ENCODE results near the gene GALR3.

GALR3 gene

DNA sequence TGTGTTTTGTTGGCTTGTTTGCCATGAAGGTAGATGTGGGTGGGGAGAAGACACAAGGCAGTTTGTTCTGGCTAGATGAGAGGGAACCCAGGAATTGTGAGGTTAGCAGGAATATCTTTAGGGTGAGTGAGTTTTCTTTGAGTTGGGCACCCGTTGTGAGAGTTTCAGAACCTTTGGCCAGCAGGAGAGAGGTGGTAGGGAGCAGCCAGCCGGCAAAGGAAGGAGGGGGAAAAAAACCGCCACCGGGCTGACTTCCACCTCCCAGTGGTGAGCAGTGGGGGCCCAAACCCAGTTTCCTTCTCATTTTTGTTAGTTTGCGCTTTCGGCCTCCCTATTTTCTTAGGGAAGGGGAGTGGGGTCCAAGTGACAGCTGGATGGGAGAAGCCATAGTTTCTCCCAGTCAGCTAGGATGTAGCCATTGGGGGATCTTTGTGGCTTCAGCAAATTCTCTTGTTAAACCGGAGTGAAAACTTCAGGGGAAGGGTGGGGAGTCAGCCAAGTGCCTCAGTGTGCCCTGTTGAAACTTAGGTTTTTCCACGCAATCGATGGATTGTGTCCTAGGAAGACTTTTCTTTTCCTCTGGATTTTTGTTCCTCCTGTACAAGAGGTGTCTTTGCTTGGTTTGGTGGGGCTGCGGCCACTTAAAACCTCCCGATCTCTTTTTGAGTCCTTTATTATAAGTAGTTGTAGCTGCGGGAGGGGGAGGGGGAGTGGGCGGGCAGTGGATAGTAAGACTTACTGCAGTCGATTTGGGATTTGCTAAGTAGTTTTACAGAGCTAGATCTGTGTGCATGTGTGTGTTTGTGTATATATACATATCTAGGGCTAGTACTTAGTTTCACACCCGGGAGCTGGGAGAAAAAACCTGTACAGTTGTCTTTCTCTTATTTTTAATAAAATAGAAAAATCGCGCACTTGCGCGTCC, 16.5 kb upstream of the GALR3 start:
- peaks cover 6% of the 10 kb centered on the region; the same call in 1 of the 2 replicates for H3K4me1 ChIP-seq (ENCODE audit: control insufficient read depth, insufficient read depth, low read length)
- ChIA-PET CTCF (interaction anchor here (0.8 to 3.8 kb wide), 8 partner anchors 11 to 245 kb away, joined by 3 to 61 read pairs (median 5); no protein-coding TSS in a partner anchor), POLR2A (interaction anchor here (0.7 to 2.5 kb wide), 18 partner anchors 9 to 228 kb away, joined by 3 to 28 read pairs (median 4); partner anchors contain the start of genes ANKRD54, GGA1, LGALS1 and MICALL1)
- no peak overlapping the region; the same call in 1 of the 2 replicates for H3K27ac ChIP-seq (ENCODE audit: extremely low read depth, low read depth, low read length)
- H3K4me3 ChIP-seq (ENCODE audit: low read depth, low read length), result peak overlapping the region; percentile 68
- H3K36me3 ChIP-seq (ENCODE audit: control insufficient read depth in 2 of 2, insufficient read depth in 1 of 2, low read length in 2 of 2), result peaks cover 0 to 5% of the 10 kb centered on the region in 2 experiments; a peak in 1 of 3 replicates
- no peaks in the 10 kb centered on the region for H3K9me3 ChIP-seq (ENCODE audit: control insufficient read depth, insufficient read depth, low read depth, low read length)
- no peak for TF ChIP-seq ZEB2 (tag by site-specific recombination; IDR thresholded peaks at IDR 0.05)
- peak; percentile 84 for TF ChIP-seq PRDM1 (tag by site-specific recombination; IDR thresholded peaks at IDR 0.05)
- no peak for TF ChIP-seq TSHZ1 (tag by site-specific recombination; IDR thresholded peaks at IDR 0.05; ENCODE audit: borderline replicate concordance)
- TF ChIP-seq IKZF3 (tag by site-specific recombination; IDR thresholded peaks at IDR 0.05), result peak; percentile 78
- TF ChIP-seq ZNF311 (tag by site-specific recombination; IDR thresholded peaks at IDR 0.05; ENCODE audit: borderline replicate concordance), result no peak
- TF ChIP-seq GLIS1 (tag by site-specific recombination; IDR thresholded peaks at IDR 0.05), result 0 out of 2 replicates have a peak, but pooled peaks have one; percentile 14
- no peak for TF ChIP-seq HOXD13 (CRISPR knock-in tag; IDR thresholded peaks at IDR 0.05; ENCODE audit: borderline replicate concordance)
- TF ChIP-seq EGR2 (tag by site-specific recombination; IDR thresholded peaks at IDR 0.05; ENCODE audit: low read depth), result peak; percentile 25; the same call in 1 of the 2 replicates
- TF ChIP-seq SP2 (tag by site-specific recombination; IDR thresholded peaks at IDR 0.05), result no peak
- TF ChIP-seq ZBTB20 (tag by site-specific recombination; IDR thresholded peaks at IDR 0.05), result peak; percentile 67; the same call in 1 of the 2 replicates
- peak; percentile 47 for TF ChIP-seq GLIS2 (tag by site-specific recombination; IDR thresholded peaks at IDR 0.05)
- TF ChIP-seq ZNF600 (tag by site-specific recombination; IDR thresholded peaks at IDR 0.05), result peak; percentile 55
- TF ChIP-seq, protein P1, sequence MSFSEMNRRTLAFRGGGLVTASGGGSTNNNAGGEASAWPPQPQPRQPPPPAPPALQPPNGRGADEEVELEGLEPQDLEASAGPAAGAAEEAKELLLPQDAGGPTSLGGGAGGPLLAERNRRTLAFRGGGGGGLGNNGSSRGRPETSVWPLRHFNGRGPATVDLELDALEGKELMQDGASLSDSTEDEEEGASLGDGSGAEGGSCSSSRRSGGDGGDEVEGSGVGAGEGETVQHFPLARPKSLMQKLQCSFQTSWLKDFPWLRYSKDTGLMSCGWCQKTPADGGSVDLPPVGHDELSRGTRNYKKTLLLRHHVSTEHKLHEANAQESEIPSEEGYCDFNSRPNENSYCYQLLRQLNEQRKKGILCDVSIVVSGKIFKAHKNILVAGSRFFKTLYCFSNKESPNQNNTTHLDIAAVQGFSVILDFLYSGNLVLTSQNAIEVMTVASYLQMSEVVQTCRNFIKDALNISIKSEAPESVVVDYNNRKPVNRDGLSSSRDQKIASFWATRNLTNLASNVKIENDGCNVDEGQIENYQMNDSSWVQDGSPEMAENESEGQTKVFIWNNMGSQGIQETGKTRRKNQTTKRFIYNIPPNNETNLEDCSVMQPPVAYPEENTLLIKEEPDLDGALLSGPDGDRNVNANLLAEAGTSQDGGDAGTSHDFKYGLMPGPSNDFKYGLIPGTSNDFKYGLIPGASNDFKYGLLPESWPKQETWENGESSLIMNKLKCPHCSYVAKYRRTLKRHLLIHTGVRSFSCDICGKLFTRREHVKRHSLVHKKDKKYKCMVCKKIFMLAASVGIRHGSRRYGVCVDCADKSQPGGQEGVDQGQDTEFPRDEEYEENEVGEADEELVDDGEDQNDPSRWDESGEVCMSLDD (tag by site-specific recombination; IDR thresholded peaks at IDR 0.05), result no peak
- TF ChIP-seq REPIN1 (tag by site-specific recombination; IDR thresholded peaks at IDR 0.05; ENCODE audit: low read depth), result no peak
- no peak for TF ChIP-seq ZNF280C (tag by site-specific recombination; IDR thresholded peaks at IDR 0.05)
- no peak for TF ChIP-seq ZFP69B (tag by site-specific recombination; IDR thresholded peaks at IDR 0.05)
- no peak for TF ChIP-seq ZNF639 (tag by site-specific recombination; IDR thresholded peaks at IDR 0.05)
- TF ChIP-seq ZBTB8A (tag by site-specific recombination; IDR thresholded peaks at IDR 0.05), result 0 out of 2 replicates have a peak, but pooled peaks have one; percentile 19
- TF ChIP-seq, protein P2, sequence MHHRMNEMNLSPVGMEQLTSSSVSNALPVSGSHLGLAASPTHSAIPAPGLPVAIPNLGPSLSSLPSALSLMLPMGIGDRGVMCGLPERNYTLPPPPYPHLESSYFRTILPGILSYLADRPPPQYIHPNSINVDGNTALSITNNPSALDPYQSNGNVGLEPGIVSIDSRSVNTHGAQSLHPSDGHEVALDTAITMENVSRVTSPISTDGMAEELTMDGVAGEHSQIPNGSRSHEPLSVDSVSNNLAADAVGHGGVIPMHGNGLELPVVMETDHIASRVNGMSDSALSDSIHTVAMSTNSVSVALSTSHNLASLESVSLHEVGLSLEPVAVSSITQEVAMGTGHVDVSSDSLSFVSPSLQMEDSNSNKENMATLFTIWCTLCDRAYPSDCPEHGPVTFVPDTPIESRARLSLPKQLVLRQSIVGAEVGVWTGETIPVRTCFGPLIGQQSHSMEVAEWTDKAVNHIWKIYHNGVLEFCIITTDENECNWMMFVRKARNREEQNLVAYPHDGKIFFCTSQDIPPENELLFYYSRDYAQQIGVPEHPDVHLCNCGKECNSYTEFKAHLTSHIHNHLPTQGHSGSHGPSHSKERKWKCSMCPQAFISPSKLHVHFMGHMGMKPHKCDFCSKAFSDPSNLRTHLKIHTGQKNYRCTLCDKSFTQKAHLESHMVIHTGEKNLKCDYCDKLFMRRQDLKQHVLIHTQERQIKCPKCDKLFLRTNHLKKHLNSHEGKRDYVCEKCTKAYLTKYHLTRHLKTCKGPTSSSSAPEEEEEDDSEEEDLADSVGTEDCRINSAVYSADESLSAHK (tag by site-specific recombination; IDR thresholded peaks at IDR 0.05), result peak; percentile 58; the same call in 1 of the 2 replicates

All from HEK293 (cell line).